T-helper 1 cell treated with Interleukin-12 subunit alpha and Interleukin-12 subunit beta and Interleukin-4 antibody, amounts not matched to agents 30 ng/mL and 1 ng/mL, for 36 hours (primary cell): Measurements from ENCODE around the gene CACNA1E. TPM values are rescaled to one million over a fixed set of nuclear protein-coding genes. Genes with fewer than 3 reads are reported as not detected.

Source experiments
- intact Hi-C: fragments of 100-400 bp; cut with micrococcal nuclease; formaldehyde crosslinking; loops from one replicate; pipeline ENCODE4 v1.15.1; 2024
- total RNA-seq: library from RNA; stranded (reverse); gene quantifications from 2 replicates; pipeline ENCODE4 v1.2.3, GENCODE V29; 2022

CACNA1E gene
- total RNA-seq, 1 donor from 2014 or later: 0.05 TPM

DNA sequence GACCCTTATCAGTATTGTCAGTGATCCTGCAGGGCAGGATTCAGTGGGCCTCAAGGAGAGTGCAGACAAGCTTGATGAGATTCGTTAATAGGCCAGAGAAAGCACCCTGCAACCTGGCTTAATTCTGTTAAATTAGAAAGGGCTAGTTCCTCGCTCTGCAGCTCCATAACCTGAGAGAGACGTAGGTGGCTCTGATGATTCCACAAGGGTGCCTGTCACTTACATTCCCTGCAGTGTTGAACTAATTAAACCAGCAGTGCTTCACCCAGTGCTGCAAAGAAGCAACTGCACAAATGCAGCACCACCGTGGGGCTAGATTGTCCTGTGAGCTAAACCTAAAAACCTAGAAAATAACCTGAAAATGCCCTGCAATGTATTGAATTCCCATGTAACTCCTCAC, 270.8 kb downstream of the CACNA1E start:
- intact Hi-C loops: no loop called here

GRCh38 chr1:181759481-181759880, 276.2 kb downstream of the CACNA1E start:
- intact Hi-C loops: no loop called here

DNA sequence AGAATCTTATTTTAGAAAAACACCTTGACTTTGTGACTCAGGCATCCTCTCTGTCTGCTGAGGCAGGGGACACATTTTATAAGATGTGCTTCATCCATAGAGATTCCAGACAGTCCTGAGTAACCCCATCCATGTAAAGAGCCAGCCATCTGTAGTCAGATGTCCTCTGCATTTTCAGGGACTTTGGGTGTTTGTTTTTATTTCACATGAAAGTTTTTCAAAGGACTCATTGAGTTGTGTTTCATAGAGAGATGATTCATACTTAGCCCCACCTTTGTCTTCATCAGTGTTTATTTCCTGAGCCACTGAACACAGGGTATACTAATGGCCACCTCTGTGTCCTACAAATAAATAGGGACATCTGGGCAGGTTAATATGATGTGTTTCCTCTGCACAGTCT, 280.4 kb downstream of the CACNA1E start:
- intact Hi-C loops: no loop called here

GRCh38 chr1:181765451-181766026, 282.2 kb downstream of the CACNA1E start:
- intact Hi-C loops: no loop called here

- intact Hi-C loops: no loop called here
Measured at GRCh38 chr1:181767001-181767708, 283.8 kb downstream of the CACNA1E start.

- intact Hi-C loops: no loop called here
Measured at GRCh38 chr1:181768211-181768929, 285.1 kb downstream of the CACNA1E start.

GRCh38 chr1:181768930-181769280, 285.6 kb downstream of the CACNA1E start:
- intact Hi-C loops: no loop called here

DNA sequence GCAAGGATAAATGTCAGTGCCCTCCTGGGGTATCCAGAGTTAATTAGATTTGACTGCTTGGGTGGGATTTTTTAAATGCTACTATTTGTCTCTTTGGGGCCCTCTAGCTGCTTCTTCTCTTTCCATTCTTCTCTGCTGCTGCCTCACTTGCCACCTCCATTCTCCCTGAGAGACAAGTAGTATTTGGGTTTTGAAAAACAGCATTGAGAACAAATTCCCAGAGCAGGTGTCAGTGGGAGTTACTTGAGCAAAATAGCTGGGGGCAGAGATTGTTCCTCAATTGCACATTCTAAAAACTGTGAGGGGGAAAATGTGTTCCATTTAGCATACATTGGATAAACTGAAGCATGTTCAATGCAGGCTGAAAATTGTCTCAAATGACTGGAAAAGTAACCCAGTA, 286.5 kb downstream of the CACNA1E start:
- intact Hi-C loops: no loop called here

GRCh38 chr1:181772714-181773113, 289.4 kb downstream of the CACNA1E start:
- intact Hi-C loops: no loop called here

- intact Hi-C loops: no loop called here
Measured at GRCh38 chr1:181776044-181776443, 292.7 kb downstream of the CACNA1E start.

- intact Hi-C loops: no loop called here
Measured at GRCh38 chr1:181777286-181777685, 294.0 kb downstream of the CACNA1E start.

- intact Hi-C loops: no loop called here
Measured at GRCh38 chr1:181777812-181778211, 294.5 kb downstream of the CACNA1E start.

DNA sequence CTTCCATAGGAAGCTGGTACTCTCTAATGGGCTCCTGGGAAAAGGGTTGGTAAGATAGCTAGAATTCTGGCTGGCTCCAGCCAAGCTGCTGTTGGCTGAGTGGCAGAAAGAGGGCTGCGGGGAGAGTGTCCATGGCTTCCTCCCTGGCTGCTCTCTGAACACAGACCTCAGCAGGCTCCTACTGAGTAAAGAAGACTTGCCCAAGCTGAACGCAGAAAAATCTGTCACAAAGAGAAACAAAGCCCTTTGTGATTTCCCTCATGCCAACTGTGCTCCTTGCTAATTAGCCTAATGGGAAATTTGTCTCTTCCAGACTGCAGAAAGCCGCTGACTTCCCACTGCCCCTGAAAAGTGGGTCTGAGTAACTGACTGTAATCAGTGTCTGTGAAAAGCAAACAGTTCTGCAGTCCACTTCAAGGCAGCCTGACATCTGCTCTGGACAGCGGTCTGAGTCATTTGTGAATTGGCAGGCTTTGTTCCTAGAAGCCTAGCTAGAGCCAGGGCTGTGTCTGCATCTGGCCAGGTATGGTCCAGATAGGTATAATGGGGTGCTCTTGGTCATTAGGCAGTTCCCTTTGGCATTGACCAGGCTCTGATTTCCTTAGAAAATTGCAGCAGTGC, 295.4 kb downstream of the CACNA1E start:
- intact Hi-C loops: no loop called here

DNA sequence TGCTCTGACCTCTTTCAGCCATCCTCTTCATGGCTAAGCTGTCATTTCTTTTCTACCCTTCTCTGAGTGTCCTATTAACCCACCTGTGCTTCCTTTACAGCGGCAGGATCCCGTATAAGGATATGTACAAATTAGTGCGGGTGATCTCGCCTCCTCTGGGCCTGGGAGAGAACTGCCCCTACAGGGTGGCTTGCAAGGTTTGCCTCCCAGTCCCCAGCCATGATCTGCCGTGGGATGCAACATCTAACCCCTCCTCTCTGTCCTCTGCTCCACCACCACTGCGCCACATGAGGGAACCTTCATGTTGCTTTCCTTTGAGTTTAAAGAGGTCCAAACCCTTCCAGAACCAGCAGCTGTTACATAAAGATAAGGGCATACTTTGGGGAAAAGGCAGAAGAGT, 296.0 kb downstream of the CACNA1E start:
- intact Hi-C loops: no loop called here

DNA sequence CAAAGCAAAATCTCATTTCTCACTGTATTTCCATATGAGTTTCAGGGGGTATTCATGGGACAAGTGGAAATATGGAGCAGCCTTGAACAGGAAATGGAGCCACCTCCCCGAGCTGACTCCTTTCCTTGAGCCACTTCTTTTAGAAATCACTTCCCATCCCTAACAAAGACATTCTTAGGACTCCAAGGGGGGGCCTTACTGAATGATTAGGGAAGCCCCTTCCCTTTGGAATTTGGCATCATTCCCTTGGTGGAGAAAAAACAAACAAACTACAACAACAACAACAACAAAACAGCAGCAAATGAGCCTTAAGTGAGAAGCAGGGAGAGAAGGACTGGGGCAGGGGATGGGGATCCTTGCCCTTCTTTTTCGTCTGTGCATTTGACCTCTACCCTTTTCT, 299.9 kb downstream of the CACNA1E start:
- intact Hi-C loops: no loop called here

- intact Hi-C loops: no loop called here
Measured at GRCh38 chr1:181784039-181784683, 300.8 kb downstream of the CACNA1E start.

DNA sequence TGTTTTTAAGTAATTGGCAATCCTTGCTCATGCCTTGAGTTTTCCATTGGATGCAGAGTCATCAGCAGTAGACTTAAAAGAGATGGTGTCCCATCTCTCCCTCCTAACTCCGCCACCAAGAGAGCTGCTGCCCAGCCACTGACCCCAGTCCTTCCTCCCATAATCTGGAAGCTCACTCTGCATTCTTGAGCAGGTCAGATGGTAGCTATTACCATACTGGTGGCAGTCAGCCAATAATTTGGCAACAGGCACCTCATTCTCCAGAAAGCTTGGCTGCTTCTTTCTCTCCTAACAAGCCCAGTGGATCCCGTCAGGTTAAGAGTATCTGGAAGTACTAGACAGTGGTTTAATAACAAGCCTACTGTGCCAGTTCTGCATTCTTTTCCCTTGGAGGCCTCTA, 306.1 kb downstream of the CACNA1E start:
- intact Hi-C loops: no loop called here

GRCh38 chr1:181791721-181792120, 308.4 kb downstream of the CACNA1E start:
- intact Hi-C loops: no loop called here

DNA sequence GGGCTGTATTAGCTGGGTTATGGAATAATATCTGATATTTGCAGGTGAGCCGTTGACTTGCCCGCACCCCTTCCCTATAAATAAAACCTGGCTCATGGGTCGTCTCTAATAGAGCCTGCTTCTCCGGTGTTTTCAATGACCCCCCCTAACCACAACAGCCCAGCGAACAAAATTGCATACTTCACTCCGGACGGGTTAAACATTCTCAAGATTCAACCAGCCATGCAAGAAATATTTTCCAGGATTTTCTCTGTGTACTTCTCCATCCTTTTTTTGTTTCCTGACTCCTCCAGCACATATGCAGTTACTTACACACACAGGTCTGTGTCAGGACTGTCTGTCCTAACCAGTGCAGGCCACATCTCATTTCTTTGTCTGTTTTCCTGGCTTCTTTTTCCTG, 310.5 kb downstream of the CACNA1E start:
- intact Hi-C loops: no loop called here

DNA sequence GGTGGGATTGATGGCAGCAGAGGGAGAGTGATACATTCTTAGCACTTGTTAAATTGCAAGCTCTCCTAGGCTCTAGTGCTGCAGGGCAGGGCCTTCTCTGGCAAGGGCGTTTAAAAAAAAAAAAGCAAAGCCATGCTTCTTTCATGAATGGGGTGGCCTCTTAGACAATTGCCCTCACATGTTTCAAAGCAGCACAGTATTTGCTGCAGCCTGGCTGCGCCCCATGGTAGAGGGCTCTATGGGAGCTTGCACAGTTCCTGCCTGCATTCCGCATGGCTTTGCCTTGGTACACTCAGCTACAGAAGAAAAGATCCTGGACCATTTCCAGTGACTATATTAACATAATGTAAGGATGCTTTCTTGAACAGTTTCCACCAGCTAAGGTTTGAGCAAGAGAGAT, 311.0 kb downstream of the CACNA1E start:
- intact Hi-C loops: no loop called here

DNA sequence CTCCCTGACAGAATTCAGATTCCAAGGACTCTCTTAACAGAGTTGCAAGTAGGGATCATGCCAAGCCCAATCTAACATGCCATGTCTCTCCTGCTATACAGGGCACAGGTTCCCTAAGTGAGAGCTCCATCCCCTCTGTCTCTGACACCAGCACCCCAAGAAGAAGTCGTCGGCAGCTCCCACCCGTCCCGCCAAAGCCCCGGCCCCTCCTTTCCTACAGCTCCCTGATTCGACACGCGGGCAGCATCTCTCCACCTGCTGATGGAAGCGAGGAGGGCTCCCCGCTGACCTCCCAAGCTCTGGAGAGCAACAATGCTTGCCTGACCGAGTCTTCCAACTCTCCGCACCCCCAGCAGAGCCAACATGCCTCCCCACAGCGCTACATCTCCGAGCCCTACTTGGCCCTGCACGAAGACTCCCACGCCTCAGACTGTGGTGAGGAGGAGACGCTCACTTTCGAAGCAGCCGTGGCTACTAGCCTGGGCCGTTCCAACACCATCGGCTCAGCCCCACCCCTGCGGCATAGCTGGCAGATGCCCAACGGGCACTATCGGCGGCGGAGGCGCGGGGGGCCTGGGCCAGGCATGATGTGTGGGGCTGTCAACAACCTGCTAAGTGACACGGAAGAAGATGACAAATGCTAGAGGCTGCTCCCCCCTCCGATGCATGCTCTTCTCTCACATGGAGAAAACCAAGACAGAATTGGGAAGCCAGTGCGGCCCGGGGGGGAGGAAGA, 315.0 kb downstream of the CACNA1E start:
- intact Hi-C loops: no loop called here
